MM.1S (cell line): Measurements from ENCODE around the gene RERE.
A peak's percentile ranks its signal among the peaks of the same experiment; 100 is the strongest.

Experiments used
- DNase-seq: peaks from one replicate; pipeline ENCODE4 v3.0.0-alpha.2; 2015
- H2AFZ ChIP-seq: fragments of 300-600 bp; sonication (generic); 2 replicates; pipeline ENCODE4 v1.6.0; 2016; ENCODE audit warnings: antibody characterized with exemption, low read length
- H3F3A ChIP-seq: fragments of 300-600 bp; sonication (generic); 2 replicates; pipeline ENCODE4 v1.6.1; 2016; ENCODE audit warnings: mild to moderate bottlenecking, antibody characterized with exemption, low read length, moderate library complexity, mixed read lengths; ENCODE audit not compliant: insufficient read depth
- H3K27ac ChIP-seq: fragments of 300-600 bp; sonication (generic); 2 replicates; pipeline ENCODE4 v1.5.1; 2016; ENCODE audit warnings: mild to moderate bottlenecking, low read length
- H3K27me3 ChIP-seq: fragments of 300-600 bp; sonication (generic); replicated peaks from 2 replicates; pipeline ENCODE4 v1.6.0; 2016; ENCODE audit warnings: low read length; ENCODE audit not compliant: insufficient read depth
- H3K36me3 ChIP-seq: fragments of 300-600 bp; sonication (generic); replicated peaks from 2 replicates; pipeline ENCODE4 v1.6.1; 2016; ENCODE audit warnings: mild to moderate bottlenecking, low read length, mixed read lengths; ENCODE audit not compliant: insufficient read depth
- H3K4me1 ChIP-seq: fragments of 300-600 bp; sonication (generic); 2 replicates; pipeline ENCODE4 v1.6.1; 2016; ENCODE audit warnings: low read length, mixed read lengths
- H3K4me2 ChIP-seq: fragments of 300-600 bp; sonication (generic); 2 replicates; pipeline ENCODE4 v1.6.0; 2016; ENCODE audit warnings: low read depth, low read length
- H3K4me3 ChIP-seq: fragments of 300-600 bp; sonication (generic); 2 replicates; pipeline ENCODE4 v1.5.1; 2016; ENCODE audit warnings: low read length, mixed read lengths
- H3K79me2 ChIP-seq: fragments of 300-600 bp; sonication (generic); 2 replicates; pipeline ENCODE4 v1.6.1; 2016; ENCODE audit warnings: mixed run types, low read length, mixed read lengths
- H3K9ac ChIP-seq: fragments of 300-600 bp; sonication (generic); 2 replicates; pipeline ENCODE4 v1.6.1; 2016; ENCODE audit warnings: low read length, mixed read lengths
- H3K9me2 ChIP-seq: fragments of 300-600 bp; sonication (generic); replicated peaks from 2 replicates; pipeline ENCODE4 v1.6.1; 2016; ENCODE audit warnings: mild to moderate bottlenecking, low read length, mixed read lengths; ENCODE audit not compliant: insufficient read depth
- H3K9me3 ChIP-seq: fragments of 300-600 bp; sonication (generic); replicated peaks from 2 replicates; pipeline ENCODE4 v1.6.1; 2016; ENCODE audit warnings: mild to moderate bottlenecking, low read length, mixed read lengths; ENCODE audit not compliant: insufficient read depth
- H4K20me1 ChIP-seq: fragments of 300-600 bp; sonication (generic); 2 replicates; pipeline ENCODE4 v1.6.1; 2016; ENCODE audit warnings: mild to moderate bottlenecking, low read length, moderate library complexity, mixed read lengths; ENCODE audit not compliant: insufficient read depth
- CTCF ChIP-seq: fragments of 300-600 bp; sonication (generic); IDR thresholded peaks from 2 replicates; pipeline ENCODE4 v1.5.1; 2016; ENCODE audit warnings: antibody characterized with exemption, low read length, mixed read lengths
- EZH2 ChIP-seq: fragments of 300-600 bp; sonication (generic); optimal IDR thresholded peaks from 2 replicates; pipeline ENCODE3; 2017; ENCODE audit warnings: low read depth, mild to moderate bottlenecking, antibody characterized with exemption, low read length, mixed read lengths
- EZH2phosphoT487 ChIP-seq: fragments of 300-600 bp; sonication (generic); IDR thresholded peaks from 2 replicates; pipeline ENCODE4 v1.6.1; 2018; ENCODE audit warnings: antibody characterized with exemption, low read length

RERE gene

GRCh38 chr1:8496473-8496872 is 321.0 kb downstream of the RERE start:
- Histone ChIP-seq H2AFZ (no peak overlapping the region), H3K4me2 (no peak overlapping the region), H3K9me2 (no peaks in the 10 kb centered on the region), H3K79me2 (no peaks in the 10 kb centered on the region), H3K27ac (no peak overlapping the region), H3K27me3 (no peaks in the 10 kb centered on the region), H4K20me1 (no peaks in the 10 kb centered on the region; the same call in 1 of the 2 replicates), H3K36me3 (peaks cover 5% of the 10 kb centered on the region; the same call in 1 of the 2 replicates), H3K9me3 (no peaks in the 10 kb centered on the region), H3K4me3 (no peak overlapping the region), H3K9ac (no peak overlapping the region), H3F3A (no peaks in the 10 kb centered on the region), H3K4me1 (0 out of 2 replicates have a peak, but pooled peaks cover 6% of the 10 kb centered on the region)
- DNase-seq = no peak
- TF ChIP-seq EZH2phosphoT487 (no peak), EZH2 (no peak), CTCF (no peak)

- no peak for DNase-seq
- Histone ChIP-seq H3K9me3 (no peaks in the 10 kb centered on the region), H3K4me1 (0 out of 2 replicates have a peak, but pooled peaks cover 6% of the 10 kb centered on the region), H3K9me2 (no peaks in the 10 kb centered on the region), H3K79me2 (no peaks in the 10 kb centered on the region), H3K27ac (no peak overlapping the region), H3K27me3 (no peaks in the 10 kb centered on the region), H3K4me3 (no peak overlapping the region), H3K4me2 (no peak overlapping the region), H3F3A (no peaks in the 10 kb centered on the region), H4K20me1 (no peaks in the 10 kb centered on the region; the same call in 1 of the 2 replicates), H3K36me3 (peaks cover 5% of the 10 kb centered on the region; the same call in 1 of the 2 replicates), H2AFZ (no peak overlapping the region), H3K9ac (no peak overlapping the region)
- no peak for TF ChIP-seq EZH2phosphoT487
- TF ChIP-seq CTCF = no peak
Observed at GRCh38 chr1:8495928-8496401, 321.5 kb downstream of the RERE start.

- no peak overlapping the region for H3K9ac ChIP-seq
- no peaks in the 10 kb centered on the region for H3K27me3 ChIP-seq
- no peaks in the 10 kb centered on the region for H3K79me2 ChIP-seq
- H3K36me3 ChIP-seq = peaks cover 5% of the 10 kb centered on the region; the same call in 1 of the 2 replicates
- H2AFZ ChIP-seq = no peak overlapping the region
- DNase-seq = peak; percentile 29
- H3K4me2 ChIP-seq = no peak overlapping the region
- H3K4me3 ChIP-seq = no peak overlapping the region
- no peaks in the 10 kb centered on the region for H3K9me3 ChIP-seq
- H3K27ac ChIP-seq = no peak overlapping the region
- no peak for TF ChIP-seq EZH2
- TF ChIP-seq CTCF = no peak
- no peak for TF ChIP-seq EZH2phosphoT487
- 0 out of 2 replicates have a peak, but pooled peaks cover 6% of the 10 kb centered on the region for H3K4me1 ChIP-seq
- no peaks in the 10 kb centered on the region for H3K9me2 ChIP-seq
- no peaks in the 10 kb centered on the region for H3F3A ChIP-seq
- no peaks in the 10 kb centered on the region; the same call in 1 of the 2 replicates for H4K20me1 ChIP-seq
Observed at GRCh38 chr1:8494681-8495080, 322.8 kb downstream of the RERE start.
